Endodermal cell (in vitro differentiated cells): ENCODE results near the gene HAS3. TPM values are rescaled to one million over a fixed set of nuclear protein-coding genes. Genes with fewer than 3 reads are reported as not detected.

Experiments
- DNase-seq: peaks from one replicate; pipeline ENCODE4 v3.0.0-alpha.2; 2017
- H3K27ac ChIP-seq: 2 replicates; pipeline ENCODE4 v1.5.1; 2013; ENCODE audit warnings: mild to moderate bottlenecking, low read depth, low read length, moderate library complexity
- H3K27me3 ChIP-seq: 2 replicates; pipeline ENCODE4 v1.6.1; 2013; ENCODE audit warnings: mild to moderate bottlenecking, low read length, moderate library complexity; ENCODE audit not compliant: insufficient read depth, control insufficient read depth, poor library complexity, severe bottlenecking
- H3K36me3 ChIP-seq: 2 replicates; pipeline ENCODE4 v1.7.0; 2013; ENCODE audit warnings: mild to moderate bottlenecking, low read length, moderate library complexity; ENCODE audit not compliant: control insufficient read depth, insufficient read depth
- H3K4me1 ChIP-seq: one replicate; pipeline ENCODE4 v1.7.0; 2013; ENCODE audit warnings: low read length; ENCODE audit not compliant: control insufficient read depth, insufficient read depth
- H3K4me3 ChIP-seq: 2 replicates; pipeline ENCODE4 v1.5.1; 2013; ENCODE audit warnings: mild to moderate bottlenecking, low read length, moderate library complexity
- H3K9ac ChIP-seq: 2 replicates; pipeline ENCODE4 v1.6.1; 2013; ENCODE audit warnings: mild to moderate bottlenecking, low read length, moderate library complexity; ENCODE audit not compliant: poor library complexity, severe bottlenecking; ENCODE audit errors: extremely low read depth
- H3K9me3 ChIP-seq: 2 replicates; pipeline ENCODE4 v1.6.1; 2013; ENCODE audit warnings: mild to moderate bottlenecking, low read length, moderate library complexity; ENCODE audit not compliant: control insufficient read depth
- H3K27ac Mint-ChIP-seq: 2 replicates; pipeline ENCODE4 v1.8.0; 2020; ENCODE audit warnings: mixed read lengths
- H3K27me3 Mint-ChIP-seq: 2 replicates; pipeline ENCODE4 v1.8.0; 2021; ENCODE audit warnings: mild to moderate bottlenecking, mixed read lengths; ENCODE audit not compliant: insufficient read depth
- H3K36me3 Mint-ChIP-seq: 2 replicates; pipeline ENCODE4 v1.8.0; 2020; ENCODE audit warnings: low read depth, mixed read lengths
- H3K4me1 Mint-ChIP-seq: 2 replicates; pipeline ENCODE4 v1.8.0; 2020; ENCODE audit warnings: mixed read lengths
- H3K4me3 Mint-ChIP-seq: 2 replicates; pipeline ENCODE4 v1.8.0; 2020; ENCODE audit warnings: mild to moderate bottlenecking, moderate library complexity, mixed read lengths
- H3K9me3 Mint-ChIP-seq: 2 replicates; pipeline ENCODE4 v1.8.0; 2020; ENCODE audit warnings: mild to moderate bottlenecking, mixed read lengths
- CTCF ChIP-seq: fragments of 200-600 bp; sonication (generic); conservative IDR thresholded peaks from 2 replicates; pipeline ENCODE4 v1.5.0; 2021; ENCODE audit warnings: antibody characterized with exemption, mild to moderate bottlenecking
- WGBS, 2 experiments: methylation state at CpG; one replicate each; pipeline versions ENCODE4 v1.1.5 to v1.1.7; 2013; ENCODE audit warnings: missing lambda C conversion rate in 2 of 2, mixed read lengths in 1 of 2; ENCODE audit not compliant: insufficient coverage in 1 of 2, insufficient read length in 1 of 2; 5-methylcytosine and 5-hydroxymethylcytosine counted together
- total RNA-seq, 2 donors: library from RNA; stranded (reverse); fragmentation: NEBNext Ultra II Directional in 1 of 2; extraction: Animal tissue kit (Norgen Biotek cat#: 25700) in 1 of 2; gene quantifications; 2 replicates in 1 of 2; 3 replicates in 1 of 2; pipeline ENCODE4 v1.2.1, GENCODE V29; 2021

The HAS3 gene
- total RNA-seq, 2 donors from 2014 or later: 1.8 to 4.1 TPM

GRCh38 chr16:69130461-69130860 is 25.0 kb downstream of the HAS3 start:
- Histone ChIP-seq H3K4me1 (no peaks in the 10 kb centered on the region), H3K27me3 (no peaks in the 10 kb centered on the region), H3K4me3 (peak overlapping the region; percentile 99), H3K9ac (no peak overlapping the region), H3K9me3 (no peaks in the 10 kb centered on the region), H3K36me3 (peaks cover 24% of the 10 kb centered on the region), H3K27ac (no peak overlapping the region)
- Mint-ChIP-seq H3K4me1 (peaks cover 28% of the 10 kb centered on the region), H3K27ac (no peak overlapping the region), H3K9me3 (no peaks in the 10 kb centered on the region), H3K4me3 (peak overlapping the region; percentile 97), H3K36me3 (peaks cover 30% of the 10 kb centered on the region), H3K27me3 (no peaks in the 10 kb centered on the region)
- DNase-seq: no peak
- WGBS, 2 experiments: 83 to 94% methylated on average over 4 to 6 of the region's 6 CpGs
- no peak for TF ChIP-seq CTCF

- no peaks in the 10 kb centered on the region for H3K9me3 Mint-ChIP-seq
- Histone ChIP-seq H3K4me3 (peak overlapping the region; percentile 99), H3K4me1 (no peaks in the 10 kb centered on the region), H3K36me3 (peaks cover 26% of the 10 kb centered on the region), H3K9me3 (no peaks in the 10 kb centered on the region), H3K9ac (peak overlapping the region; percentile 95), H3K27me3 (no peaks in the 10 kb centered on the region), H3K27ac (peak overlapping the region; percentile 88)
- 3% methylated on average over 11 to 15 of the region's 15 CpGs for WGBS, 2 experiments
- peaks cover 28% of the 10 kb centered on the region for H3K4me1 Mint-ChIP-seq
- no peaks in the 10 kb centered on the region for H3K27me3 Mint-ChIP-seq
- peaks cover 30% of the 10 kb centered on the region for H3K36me3 Mint-ChIP-seq
- peak overlapping the region; percentile 89 for H3K27ac Mint-ChIP-seq
- DNase-seq: peak; percentile 68
- peak overlapping the region; percentile 97 for H3K4me3 Mint-ChIP-seq
- TF ChIP-seq CTCF: no peak
These were observed 25.9 kb downstream of the HAS3 start for GRCh38 chr16:69131167-69131838.

GRCh38 chr16:69131839-69132423 is 26.5 kb downstream of the HAS3 start:
- TF ChIP-seq CTCF: no peak
- Histone ChIP-seq H3K9ac (peak overlapping the region; percentile 95), H3K4me3 (peak overlapping the region; percentile 99), H3K27me3 (no peaks in the 10 kb centered on the region), H3K9me3 (no peaks in the 10 kb centered on the region), H3K36me3 (peaks cover 29% of the 10 kb centered on the region), H3K27ac (peak overlapping the region; percentile 88), H3K4me1 (no peaks in the 10 kb centered on the region)
- Mint-ChIP-seq H3K4me3 (peak overlapping the region; percentile 97), H3K9me3 (no peaks in the 10 kb centered on the region), H3K27ac (peak overlapping the region; percentile 89), H3K36me3 (peaks cover 29% of the 10 kb centered on the region), H3K4me1 (peaks cover 28% of the 10 kb centered on the region), H3K27me3 (no peaks in the 10 kb centered on the region)
- peak; percentile 93 for DNase-seq
- 0% methylated on average over 9 to 37 of the region's 53 CpGs for WGBS, 2 experiments
